ENCODE data around the gene EIF3L. TPM values are rescaled to one million over a fixed set of nuclear protein-coding genes. Genes with fewer than 3 reads are reported as not detected.

EIF3L gene
- polyA plus RNA-seq, 1 of the 3 experiments (the other 2 are of a cell fraction): 478 TPM

GRCh38 chr22:37803195-37803638 is 46.0 kb upstream of the EIF3L start:
- Histone ChIP-seq H3F3A (replicated peaks; ENCODE audit: insufficient read depth) (peaks cover 14% of the 10 kb centered on the region), H3K9me2 (no peaks in the 10 kb centered on the region), H3K4me1 (ENCODE audit: control insufficient read depth in 1 of 2, insufficient read depth in 2 of 2, low read depth in 1 of 2, low read length in 1 of 2) (peaks cover 0 to 28% of the 10 kb centered on the region in 2 experiments; a peak in 2 of 4 replicates), H3K9me3 (no peaks in the 10 kb centered on the region), H4K20me1 (ENCODE audit: insufficient read depth) (no peaks in the 10 kb centered on the region; the same call in 1 of the 2 replicates), H3K79me2 (ENCODE audit: insufficient read depth) (peaks cover 22% of the 10 kb centered on the region), H3K27me3 (ENCODE audit: insufficient read depth) (no peaks in the 10 kb centered on the region), H3K36me3 (replicated peaks in 1 of 2; ENCODE audit: control insufficient read depth in 1 of 2, insufficient read depth in 2 of 2, low read length in 1 of 2) (no peaks in the 10 kb centered on the region), H3K4me2 (peak overlapping the region; percentile 96; the same call in 1 of the 2 replicates), H3K27ac (ENCODE audit: low read depth in 2 of 2, low read length in 1 of 2) (no peak overlapping the region), H3K9ac (no peak overlapping the region), H3K4me3 (ENCODE audit: low read depth in 2 of 2, low read length in 1 of 2) (peak overlapping the region in 1 of 2 experiments; percentile 58; a peak in 2 of 4 replicates), H2AFZ (ENCODE audit: low read depth) (no peak overlapping the region)
- POLR2A ChIA-PET: no interaction called here
- TF ChIP-seq FOXM1 (IDR thresholded peaks at IDR 0.05; ENCODE audit: low read depth): no peak
- TF ChIP-seq FOXJ3 (CRISPR knock-in tag; IDR thresholded peaks at IDR 0.05): no peak
- TF ChIP-seq MEF2A (IDR thresholded peaks at IDR 0.05; ENCODE audit: borderline replicate concordance, low read depth): no peak
- TF ChIP-seq MXI1 (IDR thresholded peaks at IDR 0.05; ENCODE audit: low read depth, low read length): no peak
- TF ChIP-seq, protein P1, sequence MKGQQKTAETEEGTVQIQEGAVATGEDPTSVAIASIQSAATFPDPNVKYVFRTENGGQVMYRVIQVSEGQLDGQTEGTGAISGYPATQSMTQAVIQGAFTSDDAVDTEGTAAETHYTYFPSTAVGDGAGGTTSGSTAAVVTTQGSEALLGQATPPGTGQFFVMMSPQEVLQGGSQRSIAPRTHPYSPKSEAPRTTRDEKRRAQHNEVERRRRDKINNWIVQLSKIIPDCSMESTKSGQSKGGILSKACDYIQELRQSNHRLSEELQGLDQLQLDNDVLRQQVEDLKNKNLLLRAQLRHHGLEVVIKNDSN (IDR thresholded peaks at IDR 0.05; ENCODE audit: borderline replicate concordance, low read depth): no peak
- no peak for TF ChIP-seq SMC3 (IDR thresholded peaks at IDR 0.05; ENCODE audit: low read depth, low read length)
- no peak for TF ChIP-seq GATA2 (CRISPR knock-in tag; IDR thresholded peaks at IDR 0.05)
- TF ChIP-seq GABPA (IDR thresholded peaks at IDR 0.05; ENCODE audit: low read depth): no peak
- TF ChIP-seq REST (IDR thresholded peaks at IDR 0.05; ENCODE audit: low read depth, low read length): no peak
- no peak for TF ChIP-seq JUND (IDR thresholded peaks at IDR 0.05)
- CTCF ChIA-PET: interaction anchor here (0.6 to 1.4 kb wide), 3 partner anchors 140 to 194 kb away, joined by 3 read pairs; partner anchors contain the start of gene GGA1
- no peak for DNase-seq
- WGBS (ENCODE audit: low lambda C conversion rate): 90% methylated on average over 16 of the region's 16 CpGs

- H3K27me3 ChIP-seq (ENCODE audit: insufficient read depth): no peaks in the 10 kb centered on the region
- H3F3A ChIP-seq (replicated peaks; ENCODE audit: insufficient read depth): peaks cover 17% of the 10 kb centered on the region
- no peak overlapping the region for H3K4me3 ChIP-seq (ENCODE audit: low read depth in 2 of 2, low read length in 1 of 2)
- no peaks in the 10 kb centered on the region for H3K9me2 ChIP-seq
- no peak overlapping the region; the same call in 1 of the 2 replicates for H2AFZ ChIP-seq (ENCODE audit: low read depth)
- H3K9me3 ChIP-seq: no peaks in the 10 kb centered on the region
- no peak overlapping the region; a peak in 1 of 4 replicates for H3K27ac ChIP-seq (ENCODE audit: low read depth in 2 of 2, low read length in 1 of 2)
- H3K36me3 ChIP-seq (replicated peaks in 1 of 2; ENCODE audit: control insufficient read depth in 1 of 2, insufficient read depth in 2 of 2, low read length in 1 of 2): no peaks in the 10 kb centered on the region
- WGBS (ENCODE audit: low lambda C conversion rate): 74% methylated on average over 29 of the region's 34 CpGs
- CTCF ChIA-PET: interaction anchor here (0.6 to 2.0 kb wide), 2 partner anchors 59 to 140 kb away, joined by 3 to 7 read pairs; no protein-coding TSS in a partner anchor
- peak overlapping the region; percentile 98; the same call in 1 of the 2 replicates for H3K4me2 ChIP-seq
- TF ChIP-seq CTCF (IDR thresholded peaks at IDR 0.05): no peak
- no peak for TF ChIP-seq RXRA (IDR thresholded peaks at IDR 0.05; ENCODE audit: borderline replicate concordance, low read depth)
- no peak for TF ChIP-seq GABPA (IDR thresholded peaks at IDR 0.05; ENCODE audit: low read depth)
- TF ChIP-seq RAD21 (IDR thresholded peaks at IDR 0.05; ENCODE audit: low read length): no peak
- no peak for TF ChIP-seq FOXM1 (IDR thresholded peaks at IDR 0.05; ENCODE audit: low read depth)
- no peak for TF ChIP-seq REST (IDR thresholded peaks at IDR 0.05; ENCODE audit: low read depth, low read length)
- no peak for TF ChIP-seq TAF1 (IDR thresholded peaks at IDR 0.05; ENCODE audit: borderline replicate concordance, low read depth, low read length)
- DNase-seq: no peak
- peaks cover 0 to 31% of the 10 kb centered on the region in 2 experiments; a peak in 2 of 4 replicates for H3K4me1 ChIP-seq (ENCODE audit: control insufficient read depth in 1 of 2, insufficient read depth in 2 of 2, low read depth in 1 of 2, low read length in 1 of 2)
- POLR2A ChIA-PET: interaction anchor here (1.4 to 1.5 kb wide), 5 partner anchors 10 to 195 kb away, joined by 3 to 9 read pairs (median 4); partner anchors contain the start of genes ANKRD54 and GGA1
- H4K20me1 ChIP-seq (ENCODE audit: insufficient read depth): no peaks in the 10 kb centered on the region; the same call in 1 of the 2 replicates
- peaks cover 22% of the 10 kb centered on the region for H3K79me2 ChIP-seq (ENCODE audit: insufficient read depth)
- peak overlapping the region; percentile 65 for H3K9ac ChIP-seq
Measured at GRCh38 chr22:37803639-37804351, 45.4 kb upstream of the EIF3L start.

Data from SK-N-SH (cell line).